ENCODE data around the gene LIPG.

DNA sequence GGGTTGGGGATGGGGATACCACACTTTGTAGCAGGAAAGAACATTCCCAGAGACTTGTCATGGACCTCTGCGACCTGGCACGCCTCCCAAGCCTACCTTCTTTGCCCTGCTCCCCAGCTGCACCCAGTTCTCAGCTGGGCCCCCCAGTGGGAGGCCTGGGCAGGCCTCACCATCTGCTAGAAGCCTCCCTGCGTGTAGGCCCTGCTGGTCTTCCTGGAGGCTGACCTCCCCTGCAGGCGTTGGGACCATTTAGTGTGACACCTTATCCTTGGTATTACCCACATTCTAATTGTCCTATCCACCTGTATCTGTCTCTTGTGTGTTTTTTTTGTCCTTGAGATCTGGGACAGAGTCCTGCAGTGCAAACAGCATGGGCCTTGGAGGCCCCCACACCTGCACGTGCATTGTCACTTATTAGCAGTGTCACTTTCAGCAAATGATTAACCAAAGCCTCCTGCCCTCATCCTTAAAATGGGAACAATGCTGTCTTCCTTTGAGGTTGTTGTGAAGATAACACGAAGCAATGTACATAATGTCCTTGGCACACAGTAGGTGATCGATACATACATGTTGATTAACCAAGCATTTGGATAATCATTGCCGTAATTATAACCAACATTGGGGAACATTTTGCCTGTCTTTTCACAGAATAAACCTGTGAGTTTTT is 77.2 kb downstream of the LIPG start:
- TF ChIP-seq, protein P1, sequence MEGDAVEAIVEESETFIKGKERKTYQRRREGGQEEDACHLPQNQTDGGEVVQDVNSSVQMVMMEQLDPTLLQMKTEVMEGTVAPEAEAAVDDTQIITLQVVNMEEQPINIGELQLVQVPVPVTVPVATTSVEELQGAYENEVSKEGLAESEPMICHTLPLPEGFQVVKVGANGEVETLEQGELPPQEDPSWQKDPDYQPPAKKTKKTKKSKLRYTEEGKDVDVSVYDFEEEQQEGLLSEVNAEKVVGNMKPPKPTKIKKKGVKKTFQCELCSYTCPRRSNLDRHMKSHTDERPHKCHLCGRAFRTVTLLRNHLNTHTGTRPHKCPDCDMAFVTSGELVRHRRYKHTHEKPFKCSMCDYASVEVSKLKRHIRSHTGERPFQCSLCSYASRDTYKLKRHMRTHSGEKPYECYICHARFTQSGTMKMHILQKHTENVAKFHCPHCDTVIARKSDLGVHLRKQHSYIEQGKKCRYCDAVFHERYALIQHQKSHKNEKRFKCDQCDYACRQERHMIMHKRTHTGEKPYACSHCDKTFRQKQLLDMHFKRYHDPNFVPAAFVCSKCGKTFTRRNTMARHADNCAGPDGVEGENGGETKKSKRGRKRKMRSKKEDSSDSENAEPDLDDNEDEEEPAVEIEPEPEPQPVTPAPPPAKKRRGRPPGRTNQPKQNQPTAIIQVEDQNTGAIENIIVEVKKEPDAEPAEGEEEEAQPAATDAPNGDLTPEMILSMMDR (IDR thresholded peaks at IDR 0.05; ENCODE audit: poor library complexity, severe bottlenecking) = no peak
- TF ChIP-seq TAF1 (IDR thresholded peaks at IDR 0.05; ENCODE audit: low read depth) (no peak), POLR2AphosphoS5 (IDR thresholded peaks at IDR 0.05) (no peak), SMC3 (conservative IDR thresholded peaks at IDR 0.05; ENCODE audit: poor library complexity) (no peak), EZH2 (IDR thresholded peaks at IDR 0.05; ENCODE audit: borderline replicate concordance, insufficient read depth, low read length, poor library complexity, severe bottlenecking) (no peak), EP300 (conservative IDR thresholded peaks at IDR 0.05; ENCODE audit: poor library complexity, severe bottlenecking) (no peak), RAD21 (conservative IDR thresholded peaks at IDR 0.05) (no peak), MXI1 (conservative IDR thresholded peaks at IDR 0.05; ENCODE audit: poor library complexity, severe bottlenecking) (no peak)
- TF ChIP-seq, protein P2, sequence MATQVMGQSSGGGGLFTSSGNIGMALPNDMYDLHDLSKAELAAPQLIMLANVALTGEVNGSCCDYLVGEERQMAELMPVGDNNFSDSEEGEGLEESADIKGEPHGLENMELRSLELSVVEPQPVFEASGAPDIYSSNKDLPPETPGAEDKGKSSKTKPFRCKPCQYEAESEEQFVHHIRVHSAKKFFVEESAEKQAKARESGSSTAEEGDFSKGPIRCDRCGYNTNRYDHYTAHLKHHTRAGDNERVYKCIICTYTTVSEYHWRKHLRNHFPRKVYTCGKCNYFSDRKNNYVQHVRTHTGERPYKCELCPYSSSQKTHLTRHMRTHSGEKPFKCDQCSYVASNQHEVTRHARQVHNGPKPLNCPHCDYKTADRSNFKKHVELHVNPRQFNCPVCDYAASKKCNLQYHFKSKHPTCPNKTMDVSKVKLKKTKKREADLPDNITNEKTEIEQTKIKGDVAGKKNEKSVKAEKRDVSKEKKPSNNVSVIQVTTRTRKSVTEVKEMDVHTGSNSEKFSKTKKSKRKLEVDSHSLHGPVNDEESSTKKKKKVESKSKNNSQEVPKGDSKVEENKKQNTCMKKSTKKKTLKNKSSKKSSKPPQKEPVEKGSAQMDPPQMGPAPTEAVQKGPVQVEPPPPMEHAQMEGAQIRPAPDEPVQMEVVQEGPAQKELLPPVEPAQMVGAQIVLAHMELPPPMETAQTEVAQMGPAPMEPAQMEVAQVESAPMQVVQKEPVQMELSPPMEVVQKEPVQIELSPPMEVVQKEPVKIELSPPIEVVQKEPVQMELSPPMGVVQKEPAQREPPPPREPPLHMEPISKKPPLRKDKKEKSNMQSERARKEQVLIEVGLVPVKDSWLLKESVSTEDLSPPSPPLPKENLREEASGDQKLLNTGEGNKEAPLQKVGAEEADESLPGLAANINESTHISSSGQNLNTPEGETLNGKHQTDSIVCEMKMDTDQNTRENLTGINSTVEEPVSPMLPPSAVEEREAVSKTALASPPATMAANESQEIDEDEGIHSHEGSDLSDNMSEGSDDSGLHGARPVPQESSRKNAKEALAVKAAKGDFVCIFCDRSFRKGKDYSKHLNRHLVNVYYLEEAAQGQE (IDR thresholded peaks at IDR 0.05; ENCODE audit: borderline replicate concordance) = no peak
